Thoracic aorta (tissue), 2 donors: ENCODE data around the gene MYO10. TPM values are rescaled to one million over a fixed set of nuclear protein-coding genes. Genes with fewer than 3 reads are reported as not detected.

Experiments
- ATAC-seq: fragments of 150-250 bp; one replicate; pipeline ENCODE4 v1.8.0; 2017; ENCODE audit warnings: low read depth; ENCODE audit not compliant: insufficient number of reproducible peaks, low FRiP score
- DNase-seq: peaks from one replicate; pipeline ENCODE4 v3.0.0-alpha.2; 2020; ENCODE audit warnings: low spot score
- H3K27ac ChIP-seq, 2 donors: fragments of 200-600 bp; sonication (generic); 1 replicate in 1 of 2; 2 replicates in 1 of 2; pipeline ENCODE4 v1.5.1; 2016; ENCODE audit warnings: mild to moderate bottlenecking in 2 of 2, moderate library complexity in 2 of 2
- H3K27me3 ChIP-seq: fragments of 200-600 bp; sonication (generic); replicated peaks from 2 replicates; pipeline ENCODE4 v1.6.0; 2016; ENCODE audit warnings: mild to moderate bottlenecking; ENCODE audit not compliant: insufficient read depth
- H3K36me3 ChIP-seq: fragments of 200-600 bp; sonication (generic); one replicate; pipeline ENCODE4 v1.5.1; 2016
- H3K4me1 ChIP-seq, 2 donors: fragments of 200-600 bp; sonication (generic); 1 replicate in 1 of 2; 2 replicates in 1 of 2; pipeline versions ENCODE4 v1.5.1 to v1.6.0; 2016; ENCODE audit warnings: low read depth in 2 of 2, mild to moderate bottlenecking in 1 of 2; ENCODE audit not compliant: control insufficient read depth in 1 of 2
- H3K4me3 ChIP-seq: fragments of 200-600 bp; sonication (generic); 2 replicates; pipeline ENCODE4 v1.5.1; 2016; ENCODE audit warnings: mild to moderate bottlenecking
- H3K9me3 ChIP-seq: fragments of 200-600 bp; sonication (generic); 2 replicates; pipeline ENCODE4 v1.5.1; 2016
- CTCF ChIP-seq: fragments of 200-600 bp; sonication (generic); IDR thresholded peaks from one replicate; pipeline ENCODE4 v1.5.1; 2019; ENCODE audit warnings: antibody characterized with exemption
- total RNA-seq, 2 donors: library from RNA; depleted of rRNA; stranded (reverse); fragments of >200 nt; gene quantifications; one replicate each; pipeline versions ENCODE4 v1.1.0 to v1.2.3, GENCODE V29; 2016

MYO10 gene
- total RNA-seq, 2 donors from 2014 or later, result 11.4 to 41.7 TPM

DNA sequence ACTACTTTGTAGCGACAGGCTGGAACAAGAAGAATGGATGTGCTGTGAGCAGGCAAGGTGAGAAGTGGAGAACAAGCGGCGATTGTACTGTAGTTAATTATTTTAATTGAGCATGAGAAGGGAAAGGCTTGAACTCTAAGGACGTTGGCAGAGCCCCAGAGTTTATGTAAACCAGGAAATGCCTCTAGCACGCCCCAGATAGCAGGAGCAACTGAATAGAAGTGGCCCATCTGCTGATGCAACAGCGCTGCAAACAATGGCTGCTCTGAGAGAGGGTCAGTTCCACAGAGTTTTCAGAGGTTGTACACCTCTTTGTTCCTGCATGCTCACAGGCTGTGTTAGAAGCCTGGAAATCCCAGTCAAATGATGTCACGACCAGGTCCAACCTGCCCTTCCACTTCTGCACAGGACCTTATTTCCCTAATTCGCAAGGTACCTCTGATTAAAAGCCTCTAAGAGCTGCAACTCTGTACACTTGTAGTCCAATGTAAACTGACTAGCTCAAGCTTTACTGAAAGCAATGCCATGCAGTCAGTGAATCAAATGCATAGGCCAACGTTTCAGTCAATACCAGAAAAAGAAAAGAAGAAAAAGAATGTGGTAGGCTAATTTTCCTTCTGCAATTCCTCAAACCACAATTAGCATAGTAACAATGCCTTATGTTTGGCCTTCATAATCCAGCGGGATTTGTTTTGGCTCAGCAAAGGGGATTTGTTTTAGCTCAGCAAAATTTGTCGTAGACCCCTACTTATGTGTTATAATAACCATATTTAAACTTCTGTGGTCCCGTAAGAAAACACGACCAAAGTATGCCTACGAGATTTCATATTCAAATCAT, 199.7 kb downstream of the MYO10 start:
- Histone ChIP-seq H3K36me3 (no peaks in the 10 kb centered on the region), H3K27me3 (no peaks in the 10 kb centered on the region), H3K9me3 (no peaks in the 10 kb centered on the region), H3K27ac (no peak overlapping the region), H3K4me3 (no peak overlapping the region), H3K4me1 (peaks cover 0 to 5% of the 10 kb centered on the region in 2 donors)
- TF ChIP-seq CTCF, result no peak
- ATAC-seq, result no peak
- no peak for DNase-seq

- no peak for ATAC-seq
- H3K36me3 ChIP-seq, result no peaks in the 10 kb centered on the region
- H3K9me3 ChIP-seq, result no peaks in the 10 kb centered on the region
- H3K27me3 ChIP-seq, result no peaks in the 10 kb centered on the region
- DNase-seq, result no peak
- no peak overlapping the region for H3K27ac ChIP-seq
- peaks cover 0 to 4% of the 10 kb centered on the region in 2 donors for H3K4me1 ChIP-seq
- TF ChIP-seq CTCF, result no peak
- no peak overlapping the region for H3K4me3 ChIP-seq
These were observed 200.7 kb downstream of the MYO10 start for GRCh38 chr5:16735101-16736060.

DNA sequence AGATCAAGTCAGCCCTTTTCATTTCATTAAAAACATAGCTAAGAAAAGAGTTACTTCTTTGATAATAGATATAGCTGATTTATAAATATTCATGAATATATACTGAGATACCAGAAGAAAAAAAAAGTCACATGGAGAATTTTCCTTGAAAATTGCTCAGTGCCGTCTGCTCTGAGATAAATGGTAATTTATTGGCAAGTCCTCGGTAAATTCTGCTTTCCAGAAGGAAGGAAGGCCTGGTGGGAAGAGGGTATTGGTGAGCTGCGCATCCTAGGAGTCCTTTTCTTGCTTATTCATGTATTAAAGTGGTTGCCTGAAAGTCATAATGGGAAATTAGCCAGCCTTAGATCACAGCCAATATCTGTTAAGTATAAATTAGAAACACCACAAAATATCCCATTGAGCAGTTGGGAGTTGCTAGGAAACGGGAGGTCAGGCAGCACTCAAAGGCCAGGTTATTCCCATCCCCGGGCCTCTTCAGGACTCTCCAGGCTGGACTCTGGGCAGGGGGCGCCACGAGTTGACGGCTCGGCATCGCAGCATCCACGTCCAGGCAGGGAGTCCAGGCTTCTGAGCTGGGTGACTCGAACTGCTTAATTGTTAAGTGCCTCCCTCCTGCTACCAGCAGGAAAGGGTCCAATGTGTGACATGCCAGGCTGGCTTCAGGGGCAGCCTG, 202.6 kb downstream of the MYO10 start:
- no peak for TF ChIP-seq CTCF
- Histone ChIP-seq H3K36me3 (no peaks in the 10 kb centered on the region), H3K27ac (no peak overlapping the region), H3K4me1 (no peaks in the 10 kb centered on the region), H3K4me3 (no peak overlapping the region), H3K9me3 (no peaks in the 10 kb centered on the region), H3K27me3 (no peaks in the 10 kb centered on the region)
- DNase-seq (no peak), ATAC-seq (no peak)

DNA sequence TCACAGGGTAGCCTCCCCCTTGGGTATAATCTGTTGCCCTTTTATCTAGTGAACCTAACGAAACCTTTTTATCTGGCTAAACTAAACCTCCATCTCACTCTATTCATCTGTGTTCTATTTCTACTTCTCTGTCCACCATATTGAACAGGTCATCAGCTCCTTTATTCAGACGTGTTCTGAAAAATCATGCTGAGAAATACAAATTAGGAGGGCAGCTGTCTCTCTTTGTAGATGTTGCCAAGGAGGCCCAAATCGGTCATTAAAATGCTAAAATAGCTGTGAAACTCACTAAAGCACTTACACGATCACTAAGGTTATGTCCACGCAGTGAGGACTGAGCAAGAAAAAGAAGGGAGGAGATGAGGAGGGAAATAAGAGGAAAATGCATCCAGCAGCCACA, 203.7 kb downstream of the MYO10 start:
- DNase-seq (no peak), ATAC-seq (no peak)
- Histone ChIP-seq H3K27me3 (no peaks in the 10 kb centered on the region), H3K4me1 (no peaks in the 10 kb centered on the region), H3K9me3 (no peaks in the 10 kb centered on the region), H3K4me3 (no peak overlapping the region), H3K27ac (no peak overlapping the region), H3K36me3 (no peaks in the 10 kb centered on the region)
- TF ChIP-seq CTCF, result no peak
